ENCODE measurements around the gene SGCG. TPM values are rescaled to one million over a fixed set of nuclear protein-coding genes. Genes with fewer than 3 reads are reported as not detected.
A peak's percentile ranks its signal among the peaks of the same experiment; 100 is the strongest.

Gene SGCG
- total and polyA plus RNA-seq, 10 of the 15 experiments (the other 5 are each of a cell fraction or from before 2014, with no cell fraction given): not detected

DNA sequence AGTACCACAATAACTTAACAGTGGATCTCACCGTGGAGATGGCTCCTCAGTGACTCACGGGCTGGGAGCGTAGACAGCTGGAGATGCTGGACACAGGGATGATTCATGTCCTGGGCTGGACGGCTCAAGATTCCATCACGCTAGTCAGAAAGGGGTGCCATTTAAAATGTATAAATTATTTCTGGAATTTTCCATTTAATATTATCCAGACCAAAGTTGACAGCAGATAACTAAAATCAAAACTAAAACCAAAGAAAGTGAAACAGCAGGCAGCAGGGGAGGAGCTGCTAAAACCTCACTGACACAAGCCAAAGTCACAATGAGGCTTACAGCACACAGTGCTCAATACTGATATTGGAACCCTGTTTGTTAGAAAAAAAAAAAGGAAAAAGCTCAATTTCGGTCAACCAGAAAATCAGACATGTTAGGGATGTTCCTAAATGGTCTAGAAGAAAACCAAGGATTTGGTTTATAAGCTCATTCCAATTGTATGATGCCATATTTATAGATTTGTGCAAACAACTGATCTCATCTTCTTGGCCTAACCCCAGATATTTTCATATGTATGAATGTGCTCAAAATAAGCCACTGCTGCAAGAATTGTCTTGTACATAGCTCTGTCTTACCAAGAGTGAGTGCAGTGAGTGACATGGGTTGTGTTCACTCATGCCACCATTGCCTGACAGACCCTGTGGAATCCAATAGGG is 140.9 kb downstream of the SGCG start (continued):
- TF ChIP-seq TCF3 (IDR thresholded peaks at IDR 0.05; ENCODE audit: borderline replicate concordance, insufficient read depth, low read depth, low read length) (no peak), MYC (IDR thresholded peaks at IDR 0.05; ENCODE audit: insufficient read depth, insufficient read length, insufficient replicate concordance, low read length, severe bottlenecking) (no peak), IKZF1 (conservative IDR thresholded peaks at IDR 0.05) (peak; percentile 37; the same call in 1 of the 2 replicates), KLF5 (IDR thresholded peaks at IDR 0.05; ENCODE audit: partially characterized antibody) (no peak), CUX1 (IDR thresholded peaks at IDR 0.05; ENCODE audit: insufficient replicate concordance, low read depth, low read length) (peak; percentile 21), NBN (IDR thresholded peaks at IDR 0.05) (peak; percentile 70; the same call in 1 of the 2 replicates), CREB1 (IDR thresholded peaks at IDR 0.05; ENCODE audit: low read depth) (no peak), RAD51 (IDR thresholded peaks at IDR 0.05) (no peak), RBBP5 (conservative IDR thresholded peaks at IDR 0.05) (no peak), ZBTB40 (IDR thresholded peaks at IDR 0.05; ENCODE audit: borderline replicate concordance) (0 out of 2 replicates have a peak, but pooled peaks have one; percentile 33), NFIC (IDR thresholded peaks at IDR 0.05; ENCODE audit: low read depth, low read length) (peak; percentile 28; the same call in 1 of the 2 replicates), IRF3 (IDR thresholded peaks at IDR 0.05) (no peak)
- TF ChIP-seq, protein P1, sequence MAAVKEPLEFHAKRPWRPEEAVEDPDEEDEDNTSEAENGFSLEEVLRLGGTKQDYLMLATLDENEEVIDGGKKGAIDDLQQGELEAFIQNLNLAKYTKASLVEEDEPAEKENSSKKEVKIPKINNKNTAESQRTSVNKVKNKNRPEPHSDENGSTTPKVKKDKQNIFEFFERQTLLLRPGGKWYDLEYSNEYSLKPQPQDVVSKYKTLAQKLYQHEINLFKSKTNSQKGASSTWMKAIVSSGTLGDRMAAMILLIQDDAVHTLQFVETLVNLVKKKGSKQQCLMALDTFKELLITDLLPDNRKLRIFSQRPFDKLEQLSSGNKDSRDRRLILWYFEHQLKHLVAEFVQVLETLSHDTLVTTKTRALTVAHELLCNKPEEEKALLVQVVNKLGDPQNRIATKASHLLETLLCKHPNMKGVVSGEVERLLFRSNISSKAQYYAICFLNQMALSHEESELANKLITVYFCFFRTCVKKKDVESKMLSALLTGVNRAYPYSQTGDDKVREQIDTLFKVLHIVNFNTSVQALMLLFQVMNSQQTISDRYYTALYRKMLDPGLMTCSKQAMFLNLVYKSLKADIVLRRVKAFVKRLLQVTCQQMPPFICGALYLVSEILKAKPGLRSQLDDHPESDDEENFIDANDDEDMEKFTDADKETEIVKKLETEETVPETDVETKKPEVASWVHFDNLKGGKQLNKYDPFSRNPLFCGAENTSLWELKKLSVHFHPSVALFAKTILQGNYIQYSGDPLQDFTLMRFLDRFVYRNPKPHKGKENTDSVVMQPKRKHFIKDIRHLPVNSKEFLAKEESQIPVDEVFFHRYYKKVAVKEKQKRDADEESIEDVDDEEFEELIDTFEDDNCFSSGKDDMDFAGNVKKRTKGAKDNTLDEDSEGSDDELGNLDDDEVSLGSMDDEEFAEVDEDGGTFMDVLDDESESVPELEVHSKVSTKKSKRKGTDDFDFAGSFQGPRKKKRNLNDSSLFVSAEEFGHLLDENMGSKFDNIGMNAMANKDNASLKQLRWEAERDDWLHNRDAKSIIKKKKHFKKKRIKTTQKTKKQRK (IDR thresholded peaks at IDR 0.05; ENCODE audit: low read depth, low read length): no peak

All from GM12878 (cell line).